ENCODE measurements around the gene ZDHHC14.
"Not testable (repeated sequence)": the region's sequence is repeated elsewhere in the genome, so short reads cannot be mapped to it uniquely, and the experiment has no call there.

Gene ZDHHC14

GRCh38 chr6:157570752-157571151 is 189.8 kb downstream of the ZDHHC14 start:
- DNase-seq: no peak
- no peaks in the 10 kb centered on the region for H3K9me3 ChIP-seq
- H3K27ac ChIP-seq: no peak overlapping the region
- H3K4me1 ChIP-seq: peaks cover 0 to 6% (median 0%) of the 10 kb centered on the region in 4 donors
- no peak for TF ChIP-seq CTCF (IDR thresholded peaks at IDR 0.05)
- H3K4me3 ChIP-seq: no peak overlapping the region
- no peaks in the 10 kb centered on the region for H3K36me3 ChIP-seq
- H3K27me3 ChIP-seq: no peaks in the 10 kb centered on the region
- intact Hi-C loops (cut with DNase I; ENCODE audit: low total_unique reads): no loop called here

GRCh38 chr6:157571269-157571668 is 190.3 kb downstream of the ZDHHC14 start:
- no peak for DNase-seq
- Histone ChIP-seq H3K4me1 (peaks cover 0 to under 1% (median 0%) of the 10 kb centered on the region in 4 donors), H3K27me3 (no peaks in the 10 kb centered on the region), H3K27ac (no peak overlapping the region), H3K36me3 (no peaks in the 10 kb centered on the region), H3K4me3 (no peak overlapping the region), H3K9me3 (no peaks in the 10 kb centered on the region)
- intact Hi-C loops (cut with DNase I; ENCODE audit: low total_unique reads): no loop called here
- no peak for TF ChIP-seq CTCF (IDR thresholded peaks at IDR 0.05)

GRCh38 chr6:157571950-157572349 is 191.0 kb downstream of the ZDHHC14 start:
- no peaks in the 10 kb centered on the region for H3K27me3 ChIP-seq
- no peak overlapping the region for H3K4me3 ChIP-seq
- DNase-seq: no peak
- H3K36me3 ChIP-seq: no peaks in the 10 kb centered on the region
- H3K4me1 ChIP-seq: no peaks in the 10 kb centered on the region
- no peaks in the 10 kb centered on the region for H3K9me3 ChIP-seq
- intact Hi-C loops (cut with DNase I; ENCODE audit: low total_unique reads): no loop called here
- no peak for TF ChIP-seq CTCF (IDR thresholded peaks at IDR 0.05)
- H3K27ac ChIP-seq: no peak overlapping the region

- intact Hi-C loops (cut with DNase I; ENCODE audit: low total_unique reads): no loop called here
- no peaks in the 10 kb centered on the region for H3K9me3 ChIP-seq
Measured at GRCh38 chr6:157574851-157575424, 193.9 kb downstream of the ZDHHC14 start.

GRCh38 chr6:157575436-157576145 is 194.6 kb downstream of the ZDHHC14 start:
- intact Hi-C loops (cut with DNase I; ENCODE audit: low total_unique reads): no loop called here
- Histone ChIP-seq H3K4me3 (no peak overlapping the region), H3K27ac (no peak overlapping the region), H3K27me3 (no peaks in the 10 kb centered on the region), H3K9me3 (no peaks in the 10 kb centered on the region), H3K4me1 (peaks cover 0 to 4% (median 0%) of the 10 kb centered on the region in 4 donors), H3K36me3 (no peaks in the 10 kb centered on the region)
- TF ChIP-seq CTCF (IDR thresholded peaks at IDR 0.05): no peak
- no peak for DNase-seq

More at GRCh38 chr6:157574851-157575424, 193.9 kb downstream of the ZDHHC14 start:
- Histone ChIP-seq H3K27ac (no peak overlapping the region), H3K27me3 (no peaks in the 10 kb centered on the region), H3K4me3 (no peak overlapping the region), H3K4me1 (no peaks in the 10 kb centered on the region), H3K36me3 (no peaks in the 10 kb centered on the region)
- no peak for DNase-seq
- no peak for TF ChIP-seq CTCF (IDR thresholded peaks at IDR 0.05)

- intact Hi-C loops (cut with DNase I; ENCODE audit: low total_unique reads); H3K27me3 ChIP-seq; DNase-seq; H3K36me3 ChIP-seq; H3K4me1 ChIP-seq; H3K9me3 ChIP-seq; H3K4me3 ChIP-seq; H3K27ac ChIP-seq: not testable (repeated sequence)
Measured at GRCh38 chr6:157576991-157577390, 196.0 kb downstream of the ZDHHC14 start.

GRCh38 chr6:157578527-157578926 is 197.5 kb downstream of the ZDHHC14 start:
- H3K4me3 ChIP-seq, DNase-seq: not testable (repeated sequence)

More at GRCh38 chr6:157578527-157578926, 197.5 kb downstream of the ZDHHC14 start:
- intact Hi-C loops (cut with DNase I; ENCODE audit: low total_unique reads); H3K9me3 ChIP-seq; H3K27ac ChIP-seq; H3K36me3 ChIP-seq; H3K27me3 ChIP-seq; H3K4me1 ChIP-seq: not testable (repeated sequence)

Measured in tibial artery (tissue), 4 donors.